ENCODE data around the gene PTGER1.
A peak's percentile ranks its signal among the peaks of the same experiment; 100 is the strongest.

The PTGER1 gene

DNA sequence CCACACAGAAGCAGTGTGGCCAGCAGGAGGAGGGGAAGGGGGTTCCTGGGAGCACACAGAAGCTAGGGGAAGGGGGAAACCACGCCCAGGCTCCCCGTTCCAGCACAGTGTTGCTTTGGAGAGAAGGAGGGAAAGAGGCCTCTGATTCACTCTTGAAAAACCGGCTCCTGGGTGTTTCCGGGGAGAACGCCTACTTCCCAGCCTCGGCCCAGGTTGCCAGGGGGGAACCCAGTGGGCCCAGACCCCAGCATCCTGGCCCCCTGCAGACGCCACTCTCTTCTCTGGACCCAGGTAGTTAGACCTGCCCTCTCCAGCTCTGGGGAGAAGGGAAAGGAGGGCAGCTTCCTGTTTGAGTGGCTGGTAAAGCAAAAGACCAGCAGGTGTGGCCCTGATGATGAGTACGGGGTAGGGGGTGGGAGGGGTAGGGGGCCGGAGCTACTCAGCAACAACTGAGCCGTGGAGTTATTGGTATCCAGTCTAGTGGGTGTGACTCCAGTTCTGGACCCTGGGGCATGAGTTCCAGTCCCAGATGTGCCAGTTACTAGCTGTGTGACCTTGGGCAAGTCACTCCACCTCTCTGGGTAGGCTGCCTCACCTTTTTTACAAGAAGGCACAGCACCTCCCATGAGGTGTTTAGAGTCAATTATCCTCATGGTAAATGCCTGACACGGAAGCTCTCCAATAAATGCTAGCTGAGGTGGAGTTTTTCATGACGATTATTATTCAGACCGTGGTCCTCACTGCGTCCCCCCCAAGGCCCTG is 19.9 kb upstream of the PTGER1 start:
- CTCF ChIA-PET, result interaction anchor here (1.1 to 5.8 kb wide), 6 partner anchors 8 to 28 kb away, joined by 3 to 43 read pairs (median 4); no protein-coding TSS in a partner anchor
- TF ChIP-seq CTCF (IDR thresholded peaks at IDR 0.05; ENCODE audit: control extremely low read depth, extremely low read depth, low read depth, missing control alignments), result no peak
- peak; percentile 22 for DNase-seq (ENCODE audit: extremely low spot score)
- POLR2A ChIA-PET, result no interaction called here

DNA sequence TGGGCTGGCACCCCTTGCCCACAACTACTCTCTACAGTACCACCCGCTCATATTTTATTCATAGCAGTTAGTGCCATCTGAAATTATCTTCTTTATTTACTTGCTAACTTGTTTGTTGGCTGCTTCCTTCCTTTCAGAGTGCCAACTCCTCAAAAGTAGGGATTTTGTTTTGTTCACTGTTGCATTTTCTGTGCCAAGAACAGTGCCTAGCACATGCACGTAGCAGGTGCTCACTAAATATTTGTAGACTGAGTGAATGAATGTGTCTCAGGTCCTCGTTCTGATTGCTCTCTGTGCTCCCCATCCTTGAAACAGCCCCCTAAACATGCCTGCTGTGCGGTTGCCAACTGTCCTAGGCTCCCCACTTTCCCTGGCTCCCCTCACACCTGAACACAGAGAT is 19.3 kb upstream of the PTGER1 start:
- CTCF ChIA-PET, result interaction anchor here (1.2 to 5.8 kb wide), 4 partner anchors 9 to 27 kb away, joined by 3 to 43 read pairs (median 16); no protein-coding TSS in a partner anchor
- POLR2A ChIA-PET, result no interaction called here
- DNase-seq (ENCODE audit: extremely low spot score), result no peak
- no peak for TF ChIP-seq CTCF (IDR thresholded peaks at IDR 0.05; ENCODE audit: control extremely low read depth, extremely low read depth, low read depth, missing control alignments)

DNA sequence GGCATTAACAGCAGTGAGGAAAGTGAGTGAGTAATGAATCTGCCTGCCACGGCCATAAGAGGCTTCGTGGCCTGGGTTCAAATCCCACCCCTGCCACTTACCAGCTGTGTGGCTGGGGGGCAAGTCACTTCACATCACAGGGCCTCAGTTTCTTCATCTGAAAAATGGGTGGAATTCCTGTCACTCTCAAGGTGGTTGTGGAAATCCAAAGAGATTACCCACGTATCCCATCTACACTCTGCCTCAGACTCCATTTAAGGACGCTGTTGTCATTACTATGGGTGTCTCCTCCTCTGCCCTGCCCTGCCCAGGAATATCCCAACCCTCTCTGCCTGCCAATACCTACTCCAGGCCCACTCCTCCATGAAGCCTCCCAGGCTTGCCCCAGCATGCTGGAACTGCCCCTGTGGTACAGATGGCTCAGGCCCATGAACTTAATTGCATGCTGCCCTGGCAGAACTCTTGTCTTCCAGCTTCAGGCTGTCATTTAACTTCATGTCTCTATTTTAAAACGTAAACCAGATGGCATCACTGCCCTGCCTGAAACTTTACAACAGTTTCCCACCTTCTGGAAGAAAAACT is 17.7 kb upstream of the PTGER1 start:
- ChIA-PET CTCF (interaction anchor here (1.6 to 3.1 kb wide), 3 partner anchors 9 to 14 kb away, joined by 5 to 19 read pairs (median 6); no protein-coding TSS in a partner anchor), POLR2A (interaction anchor here (0.6 kb wide), 1 partner anchor 12 kb away, joined by 3 read pairs; no protein-coding TSS in a partner anchor)
- TF ChIP-seq CTCF (IDR thresholded peaks at IDR 0.05; ENCODE audit: control extremely low read depth, extremely low read depth, low read depth, missing control alignments), result no peak
- no peak for DNase-seq (ENCODE audit: extremely low spot score)

DNA sequence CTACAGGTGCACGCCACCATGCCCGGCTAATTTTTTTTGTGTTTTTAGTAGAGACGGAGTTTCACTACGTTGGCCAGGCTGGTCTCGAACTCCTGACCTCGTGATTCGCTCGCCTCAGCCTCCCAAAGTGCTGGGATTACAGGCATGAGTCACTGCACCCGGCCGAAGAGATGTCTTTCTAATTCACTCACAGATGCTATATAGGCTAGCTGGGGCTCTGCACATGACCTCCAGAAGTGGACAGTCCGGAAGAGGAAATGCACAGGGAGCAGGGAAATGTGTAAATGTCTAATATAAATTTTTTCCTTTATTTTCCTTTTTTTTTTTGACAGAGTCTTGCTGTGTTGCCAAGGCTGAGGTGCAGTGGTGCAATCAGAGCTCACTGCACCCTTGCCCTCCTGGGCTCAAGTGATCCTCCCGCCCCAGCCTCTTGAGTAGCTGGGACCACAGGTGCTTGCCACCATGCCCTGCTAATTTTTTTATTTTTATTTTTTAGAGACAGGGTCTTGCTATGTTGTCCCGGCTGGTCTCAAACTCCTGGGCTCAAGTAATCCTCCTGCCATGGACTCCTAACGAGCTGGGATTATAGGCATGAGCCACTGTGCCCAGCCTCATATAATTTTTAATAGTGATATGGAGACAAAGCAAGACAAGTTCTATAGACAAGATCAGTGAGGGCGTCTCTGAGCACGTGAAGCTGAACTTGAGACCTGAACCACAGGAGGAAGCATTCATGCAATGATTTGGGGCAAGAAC is 12.4 kb upstream of the PTGER1 start:
- CTCF ChIA-PET, result interaction anchor here (0.8 to 3.8 kb wide), 10 partner anchors 8 to 139 kb away, joined by 3 to 28 read pairs (median 4); partner anchors contain the start of gene GIPC1
- TF ChIP-seq CTCF (IDR thresholded peaks at IDR 0.05; ENCODE audit: control extremely low read depth, extremely low read depth, low read depth, missing control alignments), result no peak
- no peak for DNase-seq (ENCODE audit: extremely low spot score)
- POLR2A ChIA-PET, result interaction anchor here (0.6 to 1.0 kb wide), 2 partner anchors 22 to 37 kb away, joined by 3 to 7 read pairs; no protein-coding TSS in a partner anchor

- ChIA-PET POLR2A (interaction anchor here (0.7 kb wide), 1 partner anchor 345 kb away, joined by 3 read pairs; no protein-coding TSS in a partner anchor), CTCF (interaction anchor here (1.1 to 6.0 kb wide), 8 partner anchors 10 to 283 kb away, joined by 3 to 50 read pairs (median 10); partner anchors contain the start of genes GIPC1 and PKN1)
- no peak for DNase-seq (ENCODE audit: extremely low spot score)
- no peak for TF ChIP-seq CTCF (IDR thresholded peaks at IDR 0.05; ENCODE audit: control extremely low read depth, extremely low read depth, low read depth, missing control alignments)
Observed at GRCh38 chr19:14482172-14482941, 7.2 kb upstream of the PTGER1 start.
